ENCODE results near the gene TMEM97. TPM values are rescaled to one million over a fixed set of nuclear protein-coding genes. Genes with fewer than 3 reads are reported as not detected.

Gene TMEM97
- total RNA-seq, 1 donor from 2014 or later = 29.6 TPM

DNA sequence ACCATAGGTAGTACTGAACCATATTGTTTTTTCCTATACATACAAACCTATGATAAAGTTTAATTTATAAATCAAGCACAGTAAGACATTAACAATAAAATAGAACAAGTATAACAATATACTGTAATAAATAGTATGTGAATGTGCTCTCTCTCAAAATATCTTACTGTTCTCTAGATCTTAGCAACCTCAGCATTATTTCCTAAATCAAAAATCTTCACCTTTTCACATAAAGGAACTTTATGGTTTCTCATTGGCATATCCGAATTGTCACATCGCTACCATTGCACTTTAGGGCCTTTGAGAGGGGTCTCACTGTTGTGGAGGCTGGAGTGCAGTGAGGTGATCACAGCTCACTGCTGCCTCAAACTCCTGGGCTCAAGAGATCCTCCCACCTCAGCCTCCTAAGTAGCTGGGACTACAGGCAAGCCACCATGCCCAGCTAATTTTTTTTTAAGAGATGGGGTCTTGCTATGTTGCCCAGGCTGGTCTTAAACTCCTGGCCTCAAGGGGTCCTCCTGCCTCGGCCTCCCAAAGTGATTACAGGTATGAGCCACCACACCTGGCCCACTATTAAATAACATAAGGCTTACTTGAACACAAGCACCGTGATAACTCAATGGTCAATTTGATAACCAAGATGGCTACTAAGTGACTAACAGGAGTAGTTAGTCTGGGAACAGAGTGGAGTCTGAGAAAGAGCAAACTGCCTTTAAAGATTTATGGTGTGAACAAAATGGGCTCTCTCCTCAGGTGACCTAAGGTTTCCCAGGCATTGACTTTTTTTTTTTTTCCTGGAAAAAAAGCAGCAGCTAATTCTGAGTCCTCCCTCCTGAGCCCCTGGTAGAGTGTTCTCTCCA lies 2.9 kb upstream of the TMEM97 start:
- ATAC-seq (no peak), DNase-seq (ENCODE audit: low spot score) (no peak)

DNA sequence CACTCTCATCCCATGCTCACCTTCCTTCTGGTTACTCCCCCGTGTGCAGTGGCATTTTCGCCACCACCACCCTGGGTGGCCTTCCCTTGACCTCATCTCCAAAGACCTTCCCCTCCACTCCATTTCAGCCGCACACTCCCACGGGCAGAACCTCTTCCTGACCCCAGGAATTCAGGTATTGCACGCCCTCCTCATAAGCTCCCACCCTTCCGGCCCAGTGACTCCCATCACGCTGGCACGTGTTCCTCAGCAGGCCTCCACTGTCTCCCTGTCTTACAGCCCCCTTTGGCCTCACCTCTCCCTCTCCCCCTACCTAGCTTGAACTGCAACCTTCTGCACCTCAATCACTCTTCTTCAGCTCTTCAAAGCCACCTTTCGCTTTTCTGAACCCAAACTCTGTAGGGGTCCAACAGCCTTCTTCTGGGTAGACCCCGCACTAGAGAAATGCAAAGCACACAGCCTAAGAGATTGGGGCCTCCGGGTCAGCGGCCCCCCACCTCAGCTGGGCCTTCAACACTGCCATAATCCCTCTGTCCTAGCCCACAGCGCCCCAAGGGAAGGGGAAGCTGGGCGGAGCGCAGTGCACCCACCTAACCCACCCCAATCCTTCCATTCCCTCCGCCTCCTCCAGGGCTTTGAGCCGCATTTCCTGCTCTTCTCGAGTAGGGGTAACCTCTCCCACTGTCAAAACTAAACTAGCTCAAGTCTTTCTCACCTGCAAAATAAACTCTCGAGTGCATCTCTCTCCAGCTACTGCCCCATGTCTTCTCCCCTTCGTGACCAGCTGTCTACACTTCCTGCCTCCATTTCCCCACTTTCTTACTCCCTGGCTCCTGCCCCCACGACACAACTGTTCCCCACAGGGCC lies 1.7 kb upstream of the TMEM97 start:
- ATAC-seq (no peak), DNase-seq (ENCODE audit: low spot score) (no peak)

DNA sequence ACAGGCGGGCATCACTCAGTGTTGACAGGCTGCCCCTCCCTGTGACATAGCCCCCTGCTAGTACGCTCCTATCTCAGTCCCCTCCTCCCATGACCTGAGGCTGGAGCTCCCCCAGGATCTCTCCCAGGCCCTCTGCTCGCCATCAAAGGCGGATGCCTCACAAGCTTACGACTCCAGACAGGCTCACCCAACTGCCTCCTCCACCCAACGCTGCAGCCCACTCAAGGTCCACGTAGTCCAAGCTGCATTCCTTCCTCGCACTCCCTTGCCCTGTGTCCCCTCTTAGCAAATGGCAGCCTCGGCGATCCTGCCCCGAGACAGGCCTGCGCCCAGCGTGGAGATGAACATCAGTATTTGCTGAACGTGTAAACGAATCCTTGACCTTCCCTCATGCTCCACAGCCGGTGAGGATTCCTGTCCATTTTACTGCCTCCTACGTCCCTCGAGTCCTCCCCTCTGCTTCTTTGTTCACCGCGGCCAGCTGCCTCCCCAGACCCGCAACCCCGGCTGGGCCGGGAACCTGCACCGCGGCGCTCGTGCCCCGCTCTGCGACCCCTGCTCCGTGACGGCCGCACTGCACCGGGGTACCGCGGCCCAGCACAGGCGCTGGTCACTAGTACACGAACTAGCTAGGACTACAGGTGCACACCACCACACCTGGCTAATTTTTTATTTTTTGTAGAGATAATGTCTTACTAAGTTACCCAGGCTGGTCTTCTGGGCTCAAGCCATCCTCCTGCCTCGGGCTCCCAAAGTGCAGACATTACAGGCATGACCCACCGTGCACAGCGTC lies 838 bp upstream of the TMEM97 start:
- ATAC-seq (no peak), DNase-seq (ENCODE audit: low spot score) (no peak)

DNA sequence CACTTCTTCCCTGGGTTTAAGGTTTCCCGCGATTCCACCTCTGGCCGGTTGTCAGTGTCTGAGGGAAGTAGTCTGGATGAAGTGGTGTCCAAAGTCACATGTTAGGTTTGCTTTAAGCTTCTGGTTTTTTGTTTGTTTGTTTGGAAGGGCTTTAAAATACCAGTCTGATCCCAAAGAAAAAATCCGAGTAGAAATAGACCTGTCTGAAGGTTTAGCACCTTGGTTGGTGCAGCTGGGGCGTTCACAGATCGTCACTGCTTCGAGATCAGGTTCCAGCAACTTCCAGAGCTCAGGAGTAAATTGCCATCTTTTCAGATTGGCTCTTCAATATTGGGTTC lies 567 bp downstream of the TMEM97 start:
- DNase-seq (ENCODE audit: low spot score) (no peak), ATAC-seq (peak; percentile 7)

DNA sequence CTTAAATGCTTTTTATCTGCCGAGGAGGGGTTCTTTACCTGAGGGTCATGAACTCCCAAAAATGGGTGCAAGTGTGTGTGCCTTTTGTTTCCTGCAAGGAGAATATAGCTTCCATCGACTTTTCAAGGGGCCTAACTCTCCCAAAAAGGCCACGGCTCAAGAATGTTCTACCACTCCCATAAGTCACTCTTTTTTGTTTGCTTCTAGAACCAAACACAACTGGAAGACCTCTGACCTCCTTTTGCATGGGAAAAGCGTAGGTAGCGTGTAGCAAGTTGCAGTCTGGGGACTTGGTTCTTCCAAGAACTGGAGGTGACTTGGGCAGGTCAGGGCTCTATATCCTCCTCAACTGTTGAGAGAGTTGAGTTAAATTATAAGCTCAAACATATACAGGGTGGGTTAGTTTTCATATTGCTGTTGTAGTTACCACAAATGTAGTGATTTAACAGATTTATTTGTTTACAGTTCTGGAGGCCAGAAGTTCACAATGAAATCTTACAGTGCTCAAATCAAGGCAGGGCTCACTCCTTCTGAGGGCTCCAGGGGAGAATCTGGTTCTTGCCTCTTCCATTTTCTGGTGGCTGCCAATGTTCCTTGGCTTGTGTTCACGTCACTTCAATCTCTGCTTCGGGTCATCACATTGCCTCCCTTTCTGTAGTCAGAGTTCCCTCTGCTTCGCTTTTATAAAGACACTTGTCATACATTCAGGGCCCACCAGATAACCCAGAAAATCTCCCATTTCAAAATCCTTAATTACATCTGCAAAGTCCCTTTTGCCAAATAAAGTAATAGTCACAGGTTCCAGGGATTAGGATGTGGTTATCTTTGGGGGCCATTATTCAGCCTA lies 1.4 kb downstream of the TMEM97 start:
- ATAC-seq = no peak
- DNase-seq (ENCODE audit: low spot score) = no peak

DNA sequence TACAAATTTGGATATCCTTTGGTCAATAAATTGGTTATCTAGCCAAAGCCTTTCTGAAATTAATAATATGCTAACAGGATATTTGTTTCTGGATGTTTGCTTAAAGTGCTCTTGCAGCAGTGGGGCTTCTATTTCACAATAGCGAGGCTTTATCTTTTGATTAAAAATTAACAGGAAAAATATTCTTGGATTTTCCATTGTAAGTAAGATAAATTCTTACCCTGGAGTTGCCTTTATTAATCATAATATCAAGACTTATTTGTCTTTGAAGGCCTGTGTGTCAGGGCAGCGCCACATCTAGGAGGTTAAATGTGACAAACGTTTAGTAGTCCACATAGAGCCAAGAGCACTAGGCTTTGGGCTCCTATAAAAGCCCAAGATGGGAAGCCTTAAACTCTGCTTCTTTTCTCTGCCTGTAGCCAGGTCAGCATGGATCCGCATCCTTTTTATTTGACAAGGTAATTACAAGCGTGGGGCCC lies 5.3 kb downstream of the TMEM97 start:
- DNase-seq (ENCODE audit: low spot score) = peak; percentile 41
- peak; percentile 31 for ATAC-seq

DNA sequence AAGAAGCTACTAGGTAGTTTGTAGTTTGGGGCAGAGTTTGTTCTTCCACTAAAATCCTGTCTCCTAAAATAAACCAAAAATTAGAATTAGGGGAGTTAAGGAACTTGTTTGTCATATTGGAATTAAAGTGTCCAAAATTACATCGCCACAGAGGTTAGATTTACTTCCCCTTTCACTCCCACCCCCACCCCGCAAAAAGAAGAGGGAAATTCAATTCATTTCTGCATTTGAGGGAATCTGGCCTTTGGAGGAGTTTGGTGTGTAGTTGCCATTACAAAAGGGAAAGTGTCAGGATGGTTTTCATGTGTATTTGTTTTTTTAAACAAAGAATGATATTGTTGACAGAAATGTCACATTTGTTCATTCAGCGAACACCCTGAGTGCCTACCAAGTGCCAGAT lies 5.8 kb downstream of the TMEM97 start:
- ATAC-seq (no peak), DNase-seq (ENCODE audit: low spot score) (no peak)

DNA sequence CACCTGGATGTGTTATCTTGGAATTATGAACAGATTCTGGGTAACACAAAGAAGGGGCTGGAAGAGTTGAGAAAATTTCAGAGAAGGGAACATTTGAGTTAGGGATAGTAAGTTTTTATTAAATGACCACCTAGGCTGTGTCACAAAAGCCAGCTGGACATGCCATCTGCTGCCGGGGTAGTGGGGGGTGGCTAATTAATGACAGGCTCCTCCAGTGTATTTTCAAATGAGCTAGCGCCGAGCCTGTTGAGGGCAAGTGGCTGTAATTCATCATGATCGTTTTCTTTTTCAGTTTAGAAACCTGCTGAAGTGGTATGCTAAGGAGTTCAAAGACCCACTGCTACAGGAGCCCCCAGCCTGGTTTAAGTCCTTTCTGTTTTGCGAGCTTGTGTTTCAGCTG lies 6.2 kb downstream of the TMEM97 start:
- peak; percentile 3 for DNase-seq (ENCODE audit: low spot score)
- ATAC-seq = no peak

DNA sequence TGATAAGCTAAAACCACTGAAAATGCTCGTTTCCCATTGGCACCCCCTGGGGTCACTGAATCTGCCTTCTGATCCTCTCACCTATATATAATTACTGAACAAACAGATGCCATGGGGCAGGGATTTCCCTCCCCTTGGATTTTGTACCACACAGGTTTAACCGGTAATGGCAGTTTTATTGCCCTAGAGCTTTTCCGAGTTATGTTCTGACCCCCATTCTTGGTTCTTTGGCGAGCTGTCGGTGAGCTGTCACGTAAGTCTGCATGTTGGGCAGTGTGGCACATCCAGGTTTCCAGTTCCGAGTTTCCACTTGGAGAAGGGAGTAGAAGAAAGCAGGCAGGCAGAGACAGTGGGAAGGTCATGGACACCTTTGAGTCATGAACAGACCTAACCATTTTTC lies 7.1 kb downstream of the TMEM97 start:
- DNase-seq (ENCODE audit: low spot score) = peak; percentile 29
- ATAC-seq = no peak

DNA sequence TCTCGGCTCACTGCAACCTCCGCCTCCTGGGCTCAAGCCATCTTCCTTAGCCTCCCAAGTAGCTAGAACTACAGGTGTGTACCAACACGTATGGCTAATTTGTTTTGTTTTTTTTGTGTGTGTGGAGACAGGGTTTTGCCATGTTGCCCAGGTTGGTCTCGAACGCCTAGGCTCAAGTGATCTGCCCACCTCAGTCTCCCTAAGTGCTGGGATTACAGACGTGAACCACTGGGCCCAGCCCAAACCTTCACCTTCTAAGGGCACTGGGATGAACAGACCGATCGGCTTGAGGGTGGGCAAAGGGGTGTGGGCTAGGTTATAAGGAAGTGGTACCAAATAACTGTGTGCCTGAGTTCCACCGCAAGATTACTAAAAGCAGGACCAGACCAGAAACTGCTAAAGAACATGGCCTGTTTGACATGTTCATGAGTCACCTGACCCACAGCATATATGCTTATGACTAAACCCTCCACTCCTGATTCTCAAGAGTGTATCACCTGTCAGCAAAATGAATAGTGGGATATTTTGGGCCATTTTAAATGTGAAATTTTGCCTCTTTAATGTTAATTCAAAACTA lies 8.1 kb downstream of the TMEM97 start:
- DNase-seq (ENCODE audit: low spot score) (peak; percentile 19), ATAC-seq (no peak)

DNA sequence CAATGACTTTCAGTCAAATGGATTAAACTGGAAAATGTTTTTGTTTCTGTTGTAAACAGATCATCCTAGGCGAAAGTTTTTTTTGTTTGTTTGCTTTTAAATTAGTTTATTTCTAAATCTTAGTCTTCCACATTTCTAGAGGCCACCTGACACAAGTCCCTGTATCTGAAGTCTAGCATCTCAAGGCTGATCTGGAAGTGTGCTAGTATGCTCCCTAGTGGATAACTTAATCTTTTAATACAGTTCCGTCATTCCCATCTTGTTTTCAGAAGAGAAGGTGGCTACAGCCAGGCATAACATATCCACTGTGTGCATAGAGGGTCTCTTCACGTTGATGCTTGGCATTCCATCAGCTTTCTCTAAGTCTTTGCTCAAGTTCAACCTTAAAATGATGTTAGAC lies 8.7 kb downstream of the TMEM97 start:
- DNase-seq (ENCODE audit: low spot score) = no peak

DNA sequence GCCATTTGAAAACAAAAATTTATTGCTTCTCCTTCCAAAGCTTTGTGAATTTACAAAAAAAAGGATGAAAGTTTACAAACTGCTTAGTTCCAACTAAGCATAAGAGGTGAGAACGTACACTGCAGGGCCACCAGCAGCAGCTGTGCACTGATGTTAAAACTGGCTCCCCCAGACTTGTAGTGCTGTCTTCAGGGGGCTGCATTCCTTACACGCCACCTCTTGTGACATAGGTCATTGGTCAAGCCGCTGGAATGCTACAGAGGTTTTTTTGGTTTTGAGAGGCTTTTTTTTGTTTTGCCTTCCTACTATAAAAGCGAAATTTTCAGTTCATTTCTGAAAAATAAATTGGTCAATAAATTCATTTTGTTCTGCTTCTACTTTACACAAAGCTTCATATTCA lies 9.3 kb downstream of the TMEM97 start:
- ATAC-seq = no peak
- peak; percentile 21 for DNase-seq (ENCODE audit: low spot score)

More for the DNA sequence above, 8.7 kb downstream of the TMEM97 start:
- no peak for ATAC-seq

DNA sequence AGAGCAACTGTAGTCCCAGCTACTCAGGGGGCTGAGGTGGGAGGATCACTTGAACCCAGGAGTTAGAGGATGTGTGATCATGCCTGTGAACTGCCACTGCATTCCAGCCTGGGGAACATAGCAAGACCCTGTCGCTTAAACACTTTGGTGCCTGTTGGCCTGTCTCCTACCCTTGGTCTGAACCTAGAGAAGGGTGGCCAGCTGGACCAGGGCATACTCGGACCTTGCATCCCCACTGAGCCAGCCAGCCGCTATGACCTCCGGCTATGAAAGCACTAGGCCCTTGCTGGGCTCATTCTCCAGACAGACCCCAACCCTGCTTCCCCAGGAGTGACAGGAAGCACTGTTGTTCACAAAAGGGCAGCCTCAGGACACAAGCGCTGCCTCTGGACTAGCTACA lies 11.7 kb downstream of the TMEM97 start:
- DNase-seq (ENCODE audit: low spot score) (peak; percentile 29), ATAC-seq (no peak)

DNA sequence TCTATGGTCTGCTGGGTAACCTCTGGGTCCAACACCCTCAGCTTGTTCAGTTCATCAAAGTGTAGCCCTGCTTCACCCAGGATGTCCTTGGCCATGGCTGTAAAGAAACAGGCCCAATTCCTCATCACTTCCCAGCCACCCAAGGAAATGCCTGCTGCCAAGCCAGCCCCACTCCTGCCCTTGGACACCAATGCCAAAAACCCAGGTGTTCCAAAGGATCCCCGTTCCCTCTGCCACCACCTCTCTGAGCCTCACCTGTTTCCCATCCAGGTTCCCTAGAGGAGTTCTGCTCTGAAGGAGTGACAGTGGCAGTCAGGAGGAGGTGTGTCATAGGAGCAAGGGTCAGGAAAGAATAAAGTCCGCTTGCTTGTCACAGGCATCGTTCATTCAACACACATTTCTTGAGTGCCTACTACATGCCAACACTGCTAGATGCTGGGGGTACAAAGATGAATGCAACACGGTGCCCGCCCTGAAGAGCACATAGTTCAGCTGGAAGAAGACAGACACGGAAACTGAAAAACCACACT lies 13.0 kb downstream of the TMEM97 start:
- DNase-seq (ENCODE audit: low spot score) (peak; percentile 32), ATAC-seq (no peak)

DNA sequence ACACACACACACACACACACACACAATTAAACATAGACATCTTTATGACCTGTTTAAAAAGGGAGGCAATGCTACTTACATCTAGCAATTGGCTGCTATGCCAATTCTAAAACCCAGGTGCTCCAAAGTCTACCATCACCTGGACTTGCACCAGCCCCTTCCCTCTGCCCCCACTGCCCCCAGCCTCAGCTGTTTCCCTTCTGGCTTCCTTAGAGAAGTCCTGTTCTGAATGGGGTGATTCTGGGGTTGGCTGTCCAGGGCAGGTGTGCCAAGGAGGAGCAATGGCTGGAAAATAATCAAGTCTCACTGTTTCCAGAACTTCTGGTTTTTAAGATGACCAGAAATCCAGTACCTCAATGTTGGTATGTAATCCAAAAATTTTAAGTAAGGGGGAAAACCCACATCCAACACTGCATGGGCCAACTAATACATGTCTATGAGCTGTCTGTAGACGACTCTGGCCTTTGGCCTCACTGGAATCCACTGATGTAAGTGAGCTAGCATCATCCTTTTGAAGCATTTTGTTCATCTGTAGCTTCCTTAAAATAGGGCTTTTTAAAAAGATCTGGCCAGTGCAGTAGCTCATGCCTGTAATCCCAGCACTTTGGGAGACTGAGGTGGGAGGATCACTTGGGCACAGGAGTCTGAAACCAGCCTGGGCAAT lies 14.2 kb downstream of the TMEM97 start:
- ATAC-seq (no peak), DNase-seq (ENCODE audit: low spot score) (peak; percentile 32)

DNA sequence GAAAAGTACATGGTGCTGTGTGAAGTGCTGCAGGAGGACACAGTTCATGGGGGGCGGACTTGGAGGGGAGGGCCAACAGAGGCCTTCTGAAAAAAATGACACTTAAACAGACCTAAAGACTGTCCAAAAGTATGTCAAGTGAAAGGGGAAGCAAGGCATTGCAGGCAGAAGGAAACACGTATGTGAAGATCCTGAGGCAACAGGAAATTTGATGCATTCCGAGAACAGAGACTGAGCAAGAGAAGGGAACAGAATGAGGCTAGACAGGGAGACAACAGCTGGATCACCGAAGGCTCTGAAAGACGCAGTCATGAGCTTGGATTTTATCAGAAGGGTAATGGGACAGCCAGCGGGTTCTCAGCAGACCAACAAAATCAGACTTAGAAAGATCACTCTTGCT lies 15.2 kb downstream of the TMEM97 start:
- DNase-seq (ENCODE audit: low spot score) (no peak), ATAC-seq (no peak)

DNA sequence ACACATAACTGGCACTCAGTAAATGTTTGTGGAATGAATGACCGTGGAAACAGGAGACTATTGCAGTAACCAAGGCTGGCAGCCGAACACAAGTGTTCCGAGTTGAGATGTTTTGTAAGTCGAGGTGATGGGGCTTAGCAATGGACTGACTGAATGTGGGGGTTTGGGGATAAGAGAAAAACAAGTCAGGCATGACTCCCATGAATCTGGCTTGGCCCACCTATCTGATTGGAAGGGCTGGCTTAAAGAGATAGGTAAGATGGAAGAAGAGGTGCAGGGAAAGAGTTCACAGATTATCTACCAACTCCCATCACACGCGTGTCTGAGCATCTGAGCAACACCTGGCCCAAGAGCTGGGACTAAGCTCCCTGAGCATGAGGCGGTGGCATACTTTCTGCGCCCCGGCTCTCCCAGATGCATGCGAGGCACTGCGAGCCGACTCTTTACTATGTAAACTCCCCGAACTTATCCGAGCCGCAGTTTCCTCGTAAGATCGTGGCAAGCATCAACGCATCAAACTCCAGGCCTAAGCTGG lies 15.7 kb downstream of the TMEM97 start:
- DNase-seq (ENCODE audit: low spot score) (no peak), ATAC-seq (no peak)

DNA sequence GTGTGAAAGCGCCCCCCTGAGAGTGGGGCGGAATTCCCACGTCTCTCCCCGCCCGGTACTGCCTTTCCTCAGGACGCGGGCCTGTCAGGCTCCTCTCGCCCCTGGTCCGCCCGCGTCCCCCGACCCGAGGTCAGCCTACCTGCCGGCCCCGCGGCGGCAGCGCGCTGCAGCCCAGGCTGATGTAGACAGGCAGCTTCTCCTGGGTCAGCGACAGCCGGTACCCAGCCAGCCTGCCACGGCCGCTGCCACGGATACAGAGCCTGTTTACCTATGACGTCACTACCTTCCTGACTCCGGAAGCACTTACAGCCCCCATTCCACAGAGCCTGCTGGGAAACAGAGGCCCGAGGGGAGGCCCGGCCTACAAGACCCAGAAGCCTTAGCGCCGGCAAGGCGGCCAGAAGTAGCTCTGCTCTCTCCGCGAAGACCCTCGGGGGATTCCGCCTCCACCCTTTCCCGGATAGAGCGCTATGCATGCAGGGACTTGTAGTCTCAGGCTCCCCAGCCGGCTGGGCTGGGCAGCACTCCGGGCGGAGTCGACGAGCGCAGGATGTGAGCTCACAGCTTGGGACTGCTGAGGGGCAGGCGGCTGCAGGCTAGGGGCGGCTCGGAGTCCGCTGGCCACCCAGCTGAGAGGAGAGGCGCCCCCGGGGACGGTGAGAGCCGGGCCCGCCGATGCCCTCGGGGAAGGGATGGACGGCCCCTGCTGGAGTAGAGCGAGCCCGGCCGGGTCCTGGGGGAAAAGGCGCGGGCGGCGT lies 16.4 kb downstream of the TMEM97 start, which contains the start of the genes IFT20 and TNFAIP1:
Gene IFT20, minus strand, starts transcription at position 272 of the 758 bp plus-strand sequence. CDS start 3,487 bp downstream, outside the sequence.
Gene TNFAIP1, plus strand, starts transcription at position 561 of the 758 bp plus-strand sequence. CDS start 3,761 bp downstream, outside the sequence.
- ATAC-seq (peak; percentile 93), DNase-seq (ENCODE audit: low spot score) (peak; percentile 99)
